Thyroid gland (tissue), 4 donors: ENCODE measurements around the gene DYRK1A.

ENCODE experiments used
- CTCF ChIP-seq, 6 experiments: fragments of 200-600 bp in 3 of 6; fragments of 450-650 bp in 3 of 6; sonication (generic) in 3 of 6; IDR thresholded peaks; one replicate each; pipeline ENCODE4 v1.5.1; 2016 to 2019; ENCODE audit warnings: antibody characterized with exemption in 6 of 6, mild to moderate bottlenecking in 2 of 6, inconsistent platforms in 1 of 6, moderate library complexity in 1 of 6
- POLR2A ChIP-seq, 2 donors: fragments of 450-650 bp; IDR thresholded peaks; one replicate each; pipeline ENCODE4 v1.6.1; 2017; ENCODE audit warnings: antibody characterized with exemption in 2 of 2, mild to moderate bottlenecking in 2 of 2, moderate library complexity in 1 of 2

GRCh38 chr21:37478794-37479193 is 112.2 kb downstream of the DYRK1A start:
- TF ChIP-seq CTCF (IDR thresholded peaks at IDR 0.05) = no peak
- TF ChIP-seq POLR2A (IDR thresholded peaks at IDR 0.05) = no peak
